Caco-2 (cell line): ENCODE measurements around the gene CMKLR1. TPM values are rescaled to one million over a fixed set of nuclear protein-coding genes. Genes with fewer than 3 reads are reported as not detected.

Source experiments
- BruUV-seq: library from RNA; stranded (reverse); fragments of 400-500 nt; replicated peaks from 2 replicates; lab custom pipeline; 2021; lab: Mats Ljungman, UMichigan
- CTCF ChIA-PET: fragments of 300-600 bp; sonication (Branson Sonifier 250); formaldehyde crosslinking; loops from one replicate; lab custom pipeline; 2022; ENCODE audit warnings: antibody characterized with exemption; lab: Charles Lee
- POLR2A ChIA-PET: fragments of 300-600 bp; sonication (Branson Sonifier 250); formaldehyde crosslinking; loops from one replicate; lab custom pipeline; 2022; ENCODE audit warnings: antibody characterized with exemption; lab: Charles Lee
- DNase-seq, 2 experiments: peaks; one replicate each; pipeline versions ENCODE4 v3.0.0 to v3.0.0-alpha.2; 2020 to 2022
- H3K27me3 ChIP-seq: replicated peaks from 2 replicates; pipeline ENCODE4 v1.6.0; 2011; ENCODE audit warnings: low read length; ENCODE audit not compliant: control insufficient read depth, insufficient read depth
- H3K36me3 ChIP-seq: 2 replicates; pipeline ENCODE4 v1.5.1; 2011; ENCODE audit warnings: low read length; ENCODE audit not compliant: control insufficient read depth, insufficient read depth
- H3K4me1 ChIP-seq: fragments of 250-450 bp; sonication (Bioruptor Pico); 2 replicates; pipeline ENCODE4 v1.5.1; 2020; ENCODE audit warnings: mild to moderate bottlenecking
- H3K4me3 ChIP-seq: 2 replicates; pipeline ENCODE4 v1.5.1; 2011; ENCODE audit warnings: low read depth, mild to moderate bottlenecking, control low read depth, low read length
- H3K9me3 ChIP-seq: fragments of 250-450 bp; sonication (Bioruptor Pico); 2 replicates; pipeline ENCODE4 v1.5.1; 2020; ENCODE audit warnings: mild to moderate bottlenecking, moderate library complexity
- H3K27ac Mint-ChIP-seq: one replicate; pipeline ENCODE4 v1.8.0; 2022; ENCODE audit warnings: mixed read lengths; ENCODE audit not compliant: unreplicated experiment
- H3K27me3 Mint-ChIP-seq: one replicate; pipeline ENCODE4 v1.8.0; 2022; ENCODE audit warnings: mixed read lengths; ENCODE audit not compliant: insufficient read depth, unreplicated experiment
- H3K36me3 Mint-ChIP-seq: one replicate; pipeline ENCODE4 v1.8.0; 2022; ENCODE audit warnings: mild to moderate bottlenecking, mixed read lengths; ENCODE audit not compliant: insufficient read depth, unreplicated experiment
- H3K4me1 Mint-ChIP-seq: one replicate; pipeline ENCODE4 v1.8.0; 2022; ENCODE audit warnings: low read depth, mixed read lengths; ENCODE audit not compliant: unreplicated experiment
- H3K4me3 Mint-ChIP-seq: one replicate; pipeline ENCODE4 v1.8.0; 2022; ENCODE audit warnings: mild to moderate bottlenecking, moderate library complexity, mixed read lengths; ENCODE audit not compliant: unreplicated experiment
- H3K9me3 Mint-ChIP-seq: one replicate; pipeline ENCODE4 v1.8.0; 2022; ENCODE audit warnings: mixed read lengths; ENCODE audit not compliant: unreplicated experiment
- CTCF ChIP-seq, 2 experiments: fragments of 200-600 bp in 1 of 2; IDR thresholded peaks; 1 replicate in 1 of 2; 2 replicates in 1 of 2; pipeline versions ENCODE4 v1.5.1 to v1.8.0; 2011 to 2022; ENCODE audit warnings: antibody characterized with exemption in 1 of 2, control low read depth in 1 of 2, inconsistent platforms in 1 of 2, low read depth in 1 of 2, low read length in 1 of 2, mild to moderate bottlenecking in 1 of 2, moderate library complexity in 1 of 2; ENCODE audit not compliant: insufficient read depth in 1 of 2, severe bottlenecking in 1 of 2, unreplicated experiment in 1 of 2
- intact Hi-C: fragments of 100-400 bp; cut with micrococcal nuclease; formaldehyde crosslinking; loops from one replicate; pipeline ENCODE4 v1.10.0; 2022; ENCODE audit not compliant: unreplicated experiment
- total RNA-seq: library from RNA; stranded (reverse); gene quantifications from 2 replicates; pipeline ENCODE4 v1.2.3, GENCODE V29; 2022

The CMKLR1 gene
- total RNA-seq, 1 experiment from 2014 or later, result not detected

GRCh38 chr12:108322998-108323397 lies 16.1 kb downstream of the CMKLR1 start:
- Mint-ChIP-seq H3K9me3 (no peaks in the 10 kb centered on the region), H3K36me3 (no peaks in the 10 kb centered on the region), H3K4me3 (no peak overlapping the region), H3K27ac (no peak overlapping the region), H3K4me1 (no peaks in the 10 kb centered on the region), H3K27me3 (peaks cover 3% of the 10 kb centered on the region)
- BruUV-seq, result no TSS peak
- DNase-seq, result no peak
- Histone ChIP-seq H3K4me3 (no peak overlapping the region), H3K36me3 (no peaks in the 10 kb centered on the region), H3K27me3 (no peaks in the 10 kb centered on the region), H3K4me1 (no peaks in the 10 kb centered on the region), H3K9me3 (no peaks in the 10 kb centered on the region)
- CTCF ChIA-PET, result no interaction called here
- intact Hi-C loops, result no loop called here
- no peak for TF ChIP-seq CTCF (IDR thresholded peaks at IDR 0.05; ENCODE audit: insufficient read depth in 1 of 2, low read depth in 1 of 2, low read length in 1 of 2, severe bottlenecking in 1 of 2, unreplicated experiment in 1 of 2)
- POLR2A ChIA-PET, result no interaction called here

- Histone ChIP-seq H3K27me3 (no peaks in the 10 kb centered on the region), H3K9me3 (no peaks in the 10 kb centered on the region), H3K36me3 (no peaks in the 10 kb centered on the region), H3K4me1 (no peaks in the 10 kb centered on the region), H3K4me3 (no peak overlapping the region)
- no peak for TF ChIP-seq CTCF (IDR thresholded peaks at IDR 0.05; ENCODE audit: insufficient read depth in 1 of 2, low read depth in 1 of 2, low read length in 1 of 2, severe bottlenecking in 1 of 2, unreplicated experiment in 1 of 2)
- Mint-ChIP-seq H3K27ac (no peak overlapping the region), H3K9me3 (no peaks in the 10 kb centered on the region), H3K4me1 (no peaks in the 10 kb centered on the region), H3K27me3 (peaks cover 3% of the 10 kb centered on the region), H3K4me3 (no peak overlapping the region), H3K36me3 (no peaks in the 10 kb centered on the region)
- no TSS peak for BruUV-seq
- POLR2A ChIA-PET, result no interaction called here
- CTCF ChIA-PET, result no interaction called here
- no peak for DNase-seq
- intact Hi-C loops, result no loop called here
Observed at GRCh38 chr12:108321688-108322087, 17.4 kb downstream of the CMKLR1 start.

GRCh38 chr12:108320507-108321293 lies 18.4 kb downstream of the CMKLR1 start:
- no peaks in the 10 kb centered on the region for H3K4me1 ChIP-seq
- peaks cover 3% of the 10 kb centered on the region for H3K27me3 Mint-ChIP-seq
- no peaks in the 10 kb centered on the region for H3K36me3 ChIP-seq
- H3K27ac Mint-ChIP-seq, result no peak overlapping the region
- peaks cover 6% of the 10 kb centered on the region for H3K4me1 Mint-ChIP-seq
- TF ChIP-seq CTCF (IDR thresholded peaks at IDR 0.05; ENCODE audit: insufficient read depth in 1 of 2, low read depth in 1 of 2, low read length in 1 of 2, severe bottlenecking in 1 of 2, unreplicated experiment in 1 of 2), result no peak
- no peak overlapping the region for H3K4me3 Mint-ChIP-seq
- intact Hi-C loops, result no loop called here
- H3K9me3 ChIP-seq, result no peaks in the 10 kb centered on the region
- CTCF ChIA-PET, result interaction anchor here (0.8 to 0.9 kb wide), 2 partner anchors 136 to 242 kb away, joined by 3 read pairs; partner anchors contain the start of gene ISCU
- no peaks in the 10 kb centered on the region for H3K27me3 ChIP-seq
- DNase-seq, result peak in 1 of 2 experiments; percentile 37
- no peaks in the 10 kb centered on the region for H3K36me3 Mint-ChIP-seq
- no peak overlapping the region for H3K4me3 ChIP-seq
- no peaks in the 10 kb centered on the region for H3K9me3 Mint-ChIP-seq
- POLR2A ChIA-PET, result no interaction called here
- BruUV-seq, result no TSS peak
